ENCODE data around the gene TUNAR. TPM values are rescaled to one million over a fixed set of nuclear protein-coding genes. Genes with fewer than 3 reads are reported as not detected.

TUNAR gene
- total RNA-seq, 1 donor from 2014 or later: not detected

GRCh38 chr14:95939335-95939734, 62.7 kb downstream of the TUNAR start:
- Mint-ChIP-seq H3K27ac (no peak overlapping the region), H3K27me3 (ENCODE audit: low read depth) (no peaks in the 10 kb centered on the region), H3K4me1 (ENCODE audit: low read depth) (no peaks in the 10 kb centered on the region), H3K4me3 (ENCODE audit: low read depth) (no peak overlapping the region), H3K36me3 (ENCODE audit: low read depth) (no peaks in the 10 kb centered on the region), H3K9me3 (peaks cover 4% of the 10 kb centered on the region)
- intact Hi-C loops (cut with micrococcal nuclease): no loop called here
- no peak for DNase-seq (ENCODE audit: low spot score)

GRCh38 chr14:95941897-95942296, 65.3 kb downstream of the TUNAR start:
- intact Hi-C loops (cut with micrococcal nuclease): no loop called here
- H3K27ac Mint-ChIP-seq: no peak overlapping the region
- H3K4me1 Mint-ChIP-seq (ENCODE audit: low read depth): no peaks in the 10 kb centered on the region
- no peaks in the 10 kb centered on the region for H3K27me3 Mint-ChIP-seq (ENCODE audit: low read depth)
- peaks cover 4% of the 10 kb centered on the region for H3K9me3 Mint-ChIP-seq
- H3K36me3 Mint-ChIP-seq (ENCODE audit: low read depth): no peaks in the 10 kb centered on the region
- DNase-seq (ENCODE audit: low spot score): no peak
- no peak overlapping the region for H3K4me3 Mint-ChIP-seq (ENCODE audit: low read depth)

- intact Hi-C loops (cut with micrococcal nuclease): no loop called here
- Mint-ChIP-seq H3K36me3 (ENCODE audit: low read depth) (no peaks in the 10 kb centered on the region), H3K4me1 (ENCODE audit: low read depth) (no peaks in the 10 kb centered on the region), H3K27me3 (ENCODE audit: low read depth) (peaks cover 4% of the 10 kb centered on the region), H3K27ac (no peak overlapping the region), H3K9me3 (peaks cover 4% of the 10 kb centered on the region), H3K4me3 (ENCODE audit: low read depth) (no peak overlapping the region)
- no peak for DNase-seq (ENCODE audit: low spot score)
These were observed 67.1 kb downstream of the TUNAR start for GRCh38 chr14:95943699-95944098.

- Mint-ChIP-seq H3K36me3 (ENCODE audit: low read depth) (no peaks in the 10 kb centered on the region), H3K27me3 (ENCODE audit: low read depth) (peaks cover 4% of the 10 kb centered on the region), H3K4me1 (ENCODE audit: low read depth) (no peaks in the 10 kb centered on the region), H3K9me3 (peaks cover 4% of the 10 kb centered on the region), H3K4me3 (ENCODE audit: low read depth) (no peak overlapping the region), H3K27ac (no peak overlapping the region)
- intact Hi-C loops (cut with micrococcal nuclease): no loop called here
- DNase-seq (ENCODE audit: low spot score): no peak
These were observed 67.8 kb downstream of the TUNAR start for GRCh38 chr14:95944462-95944861.

GRCh38 chr14:95946867-95947266, 70.2 kb downstream of the TUNAR start:
- Mint-ChIP-seq H3K9me3 (no peaks in the 10 kb centered on the region), H3K4me1 (ENCODE audit: low read depth) (no peaks in the 10 kb centered on the region), H3K27me3 (ENCODE audit: low read depth) (peaks cover 4% of the 10 kb centered on the region), H3K4me3 (ENCODE audit: low read depth) (no peak overlapping the region), H3K36me3 (ENCODE audit: low read depth) (no peaks in the 10 kb centered on the region), H3K27ac (no peak overlapping the region)
- DNase-seq (ENCODE audit: low spot score): no peak
- intact Hi-C loops (cut with micrococcal nuclease): no loop called here

GRCh38 chr14:95948558-95948981, 71.9 kb downstream of the TUNAR start:
- Mint-ChIP-seq H3K4me3 (ENCODE audit: low read depth) (no peak overlapping the region), H3K9me3 (no peaks in the 10 kb centered on the region), H3K4me1 (ENCODE audit: low read depth) (no peaks in the 10 kb centered on the region), H3K36me3 (ENCODE audit: low read depth) (no peaks in the 10 kb centered on the region), H3K27me3 (ENCODE audit: low read depth) (peaks cover 4% of the 10 kb centered on the region), H3K27ac (no peak overlapping the region)
- no peak for DNase-seq (ENCODE audit: low spot score)
- intact Hi-C loops (cut with micrococcal nuclease): no loop called here

GRCh38 chr14:95951359-95951758, 74.7 kb downstream of the TUNAR start:
- Mint-ChIP-seq H3K9me3 (no peaks in the 10 kb centered on the region), H3K4me3 (ENCODE audit: low read depth) (no peak overlapping the region), H3K27ac (no peak overlapping the region), H3K27me3 (ENCODE audit: low read depth) (peaks cover 4% of the 10 kb centered on the region), H3K4me1 (ENCODE audit: low read depth) (no peaks in the 10 kb centered on the region), H3K36me3 (ENCODE audit: low read depth) (no peaks in the 10 kb centered on the region)
- intact Hi-C loops (cut with micrococcal nuclease): no loop called here
- DNase-seq (ENCODE audit: low spot score): no peak

GRCh38 chr14:95953111-95953724, 76.6 kb downstream of the TUNAR start:
- H3K4me1 Mint-ChIP-seq (ENCODE audit: low read depth): no peaks in the 10 kb centered on the region
- H3K27me3 Mint-ChIP-seq (ENCODE audit: low read depth): peaks cover 2% of the 10 kb centered on the region
- H3K4me3 Mint-ChIP-seq (ENCODE audit: low read depth): no peak overlapping the region
- H3K9me3 Mint-ChIP-seq: no peaks in the 10 kb centered on the region
- no peak overlapping the region for H3K27ac Mint-ChIP-seq
- no peak for DNase-seq (ENCODE audit: low spot score)
- H3K36me3 Mint-ChIP-seq (ENCODE audit: low read depth): no peaks in the 10 kb centered on the region
- intact Hi-C loops (cut with micrococcal nuclease): no loop called here

- no peaks in the 10 kb centered on the region for H3K36me3 Mint-ChIP-seq (ENCODE audit: low read depth)
- DNase-seq (ENCODE audit: low spot score): no peak
- no peak overlapping the region for H3K27ac Mint-ChIP-seq
- no peaks in the 10 kb centered on the region for H3K27me3 Mint-ChIP-seq (ENCODE audit: low read depth)
- no peaks in the 10 kb centered on the region for H3K9me3 Mint-ChIP-seq
- H3K4me1 Mint-ChIP-seq (ENCODE audit: low read depth): no peaks in the 10 kb centered on the region
- intact Hi-C loops (cut with micrococcal nuclease): no loop called here
- H3K4me3 Mint-ChIP-seq (ENCODE audit: low read depth): no peak overlapping the region
These were observed 80.2 kb downstream of the TUNAR start for GRCh38 chr14:95956601-95957460.

GRCh38 chr14:95958105-95958504, 81.5 kb downstream of the TUNAR start:
- intact Hi-C loops (cut with micrococcal nuclease): no loop called here
- no peaks in the 10 kb centered on the region for H3K4me1 Mint-ChIP-seq (ENCODE audit: low read depth)
- H3K36me3 Mint-ChIP-seq (ENCODE audit: low read depth): no peaks in the 10 kb centered on the region
- H3K27ac Mint-ChIP-seq: no peak overlapping the region
- H3K9me3 Mint-ChIP-seq: no peaks in the 10 kb centered on the region
- H3K4me3 Mint-ChIP-seq (ENCODE audit: low read depth): no peak overlapping the region
- no peaks in the 10 kb centered on the region for H3K27me3 Mint-ChIP-seq (ENCODE audit: low read depth)
- DNase-seq (ENCODE audit: low spot score): no peak

- intact Hi-C loops (cut with micrococcal nuclease): no loop called here
- Mint-ChIP-seq H3K9me3 (no peaks in the 10 kb centered on the region), H3K27me3 (ENCODE audit: low read depth) (no peaks in the 10 kb centered on the region), H3K36me3 (ENCODE audit: low read depth) (no peaks in the 10 kb centered on the region), H3K27ac (no peak overlapping the region), H3K4me1 (ENCODE audit: low read depth) (no peaks in the 10 kb centered on the region), H3K4me3 (ENCODE audit: low read depth) (no peak overlapping the region)
- no peak for DNase-seq (ENCODE audit: low spot score)
These were observed 82.7 kb downstream of the TUNAR start for GRCh38 chr14:95959317-95959716.

- DNase-seq (ENCODE audit: low spot score): no peak
- no peaks in the 10 kb centered on the region for H3K36me3 Mint-ChIP-seq (ENCODE audit: low read depth)
- no peaks in the 10 kb centered on the region for H3K4me1 Mint-ChIP-seq (ENCODE audit: low read depth)
- intact Hi-C loops (cut with micrococcal nuclease): no loop called here
- no peak overlapping the region for H3K4me3 Mint-ChIP-seq (ENCODE audit: low read depth)
- H3K27ac Mint-ChIP-seq: no peak overlapping the region
- H3K27me3 Mint-ChIP-seq (ENCODE audit: low read depth): no peaks in the 10 kb centered on the region
- no peaks in the 10 kb centered on the region for H3K9me3 Mint-ChIP-seq
These were observed 84.8 kb downstream of the TUNAR start for GRCh38 chr14:95961481-95961880.

GRCh38 chr14:95964901-95965300, 88.3 kb downstream of the TUNAR start:
- no peaks in the 10 kb centered on the region for H3K36me3 Mint-ChIP-seq (ENCODE audit: low read depth)
- no peak for DNase-seq (ENCODE audit: low spot score)
- no peaks in the 10 kb centered on the region for H3K27me3 Mint-ChIP-seq (ENCODE audit: low read depth)
- no peak overlapping the region for H3K27ac Mint-ChIP-seq
- no peaks in the 10 kb centered on the region for H3K4me1 Mint-ChIP-seq (ENCODE audit: low read depth)
- intact Hi-C loops (cut with micrococcal nuclease): no loop called here
- no peak overlapping the region for H3K4me3 Mint-ChIP-seq (ENCODE audit: low read depth)
- no peaks in the 10 kb centered on the region for H3K9me3 Mint-ChIP-seq
